Stomach (tissue), 9 donors: ENCODE data around the gene COL23A1. TPM values are rescaled to one million over a fixed set of nuclear protein-coding genes. Genes with fewer than 3 reads are reported as not detected.

Experiments used
- DNase-seq, 2 donors: peaks; one replicate each; pipeline versions ENCODE4 v3.0.0 to v3.0.0-alpha.2; 2013 to 2019
- H3K27ac ChIP-seq, 5 donors: fragments of 200-600 bp in 4 of 5; sonication (generic) in 4 of 5; one replicate each; pipeline ENCODE4 v1.5.1; 2013 to 2019; ENCODE audit warnings: mild to moderate bottlenecking in 1 of 5, moderate library complexity in 1 of 5
- H3K27me3 ChIP-seq, 3 donors: fragments of 200-600 bp; sonication (generic); one replicate each; pipeline ENCODE4 v1.5.1; 2017 to 2019; ENCODE audit warnings: mixed run types in 1 of 3
- H3K36me3 ChIP-seq, 4 donors: fragments of 200-600 bp; sonication (generic); 1 replicate in 3 of 4; 2 replicates in 1 of 4; pipeline ENCODE4 v1.5.1; 2016 to 2019
- H3K4me1 ChIP-seq, 4 donors: fragments of 200-600 bp; sonication (generic); one replicate each; pipeline ENCODE4 v1.5.1; 2016 to 2019
- H3K4me3 ChIP-seq, 4 donors: fragments of 200-600 bp; sonication (generic) in 3 of 4; one replicate each; pipeline ENCODE4 v1.5.1; 2016 to 2019; ENCODE audit warnings: mild to moderate bottlenecking in 1 of 4
- H3K9me3 ChIP-seq, 4 donors: fragments of 200-600 bp; sonication (generic); one replicate each; pipeline ENCODE4 v1.5.1; 2016 to 2019
- EP300 ChIP-seq: sonication (generic); formaldehyde crosslinking; IDR thresholded peaks from one replicate; pipeline ENCODE4 v1.6.1; 2017; ENCODE audit warnings: antibody characterized with exemption
- POLR2A ChIP-seq, 4 donors: fragments of 450-650 bp; IDR thresholded peaks; one replicate each; pipeline ENCODE4 v1.6.1; 2016; ENCODE audit warnings: antibody characterized with exemption in 4 of 4, control low read depth in 2 of 4, mild to moderate bottlenecking in 1 of 4, moderate library complexity in 1 of 4
- POLR2AphosphoS5 ChIP-seq, 3 donors: sonication (generic); formaldehyde crosslinking; IDR thresholded peaks; one replicate each; pipeline ENCODE4 v1.6.1; 2016; ENCODE audit warnings: antibody characterized with exemption in 3 of 3
- WGBS, 5 donors: extraction: QIAGEN DNeasy Blood & Tissue Kit in 3 of 5; methylation state at CpG; one replicate each; pipeline versions ENCODE4 v1.1.5 to v1.1.7; 2013 to 2018; 5-methylcytosine and 5-hydroxymethylcytosine counted together
- intact Hi-C: fragments of 100-400 bp; cut with DNase I; formaldehyde crosslinking; loops from one replicate; pipeline ENCODE4 v1.15.1; 2023; ENCODE audit warnings: low total_unique reads
- polyA plus RNA-seq, 3 donors: library from polyadenylated mRNA; stranded (reverse); fragments of 200-250 nt; gene quantifications; one replicate each; pipeline ENCODE4 v1.2.3, GENCODE V29; 2013
- total RNA-seq, 5 donors: library from RNA; depleted of rRNA; stranded (reverse); fragments of >200 nt; gene quantifications; one replicate each; pipeline versions ENCODE4 v1.1.0 to v1.2.3, GENCODE V29; 2014 to 2016
- TF ChIP-seq, protein P1 (sequence below), 7 experiments: fragments of 450-650 bp in 4 of 7; fragments of 200-600 bp in 3 of 7; sonication (generic) in 3 of 7; IDR thresholded peaks; one replicate each; pipeline ENCODE4 v1.5.1; 2016 to 2019; ENCODE audit warnings: antibody characterized with exemption in 7 of 7, control low read depth in 2 of 7, mild to moderate bottlenecking in 1 of 7
- donor health status: healthy with polysubstance abuse.
- donor health status: Bipolar disorder and iron deficiency.
- donor health status: healthy.

COL23A1 gene
- total and polyA plus RNA-seq, 8 donors, result under 0.01 to 7.0 (median 1.4) TPM

DNA sequence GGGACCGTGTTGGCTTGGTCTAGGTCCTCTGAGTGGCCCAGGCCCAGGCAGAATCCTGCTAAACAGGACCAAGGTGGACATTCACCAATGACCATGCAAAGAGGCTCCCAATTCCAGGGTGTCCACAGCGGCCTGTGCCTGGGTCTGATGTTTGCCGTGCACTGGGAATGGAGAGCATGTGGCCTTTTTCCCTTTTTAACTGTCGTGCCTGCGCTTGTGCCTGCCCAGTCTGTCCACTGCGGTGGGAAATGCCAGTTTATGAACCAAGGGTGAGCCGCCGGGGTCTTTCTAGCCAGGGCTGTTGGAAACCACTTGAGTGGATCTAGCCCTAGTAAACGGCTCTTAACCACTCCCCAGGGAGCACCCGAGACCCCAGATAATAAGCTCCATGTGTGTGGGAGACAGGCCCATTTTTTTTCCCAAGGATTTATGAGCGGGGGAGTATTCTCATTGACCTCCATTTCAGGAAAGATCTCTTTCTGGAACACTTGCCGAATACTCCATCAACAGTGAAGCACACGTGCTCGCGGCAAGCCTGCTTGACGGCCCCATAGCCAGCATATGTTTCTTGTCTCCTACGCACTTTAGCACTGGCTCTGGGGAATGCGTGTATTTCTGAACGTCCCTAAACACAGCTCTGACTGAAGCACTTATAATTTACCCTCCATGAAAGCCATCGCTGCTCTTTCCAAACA is 264.4 kb downstream of the COL23A1 start:
- WGBS, 5 donors, result 66 to 85% (median 77%) methylated on average over 18 to 20 of the region's 20 CpGs
- TF ChIP-seq POLR2A (IDR thresholded peaks at IDR 0.05) (no peak), POLR2AphosphoS5 (IDR thresholded peaks at IDR 0.05) (peak; percentile 53 to 84 (median 57))
- H3K4me3 ChIP-seq, result no peak overlapping the region
- peak overlapping the region; percentile 45 to 84 (median 54) for H3K27ac ChIP-seq
- intact Hi-C loops, result no loop called here
- no peaks in the 10 kb centered on the region for H3K36me3 ChIP-seq
- no peaks in the 10 kb centered on the region for H3K9me3 ChIP-seq
- peaks cover 5 to 13% (median 10%) of the 10 kb centered on the region in 4 donors for H3K4me1 ChIP-seq
- no peaks in the 10 kb centered on the region for H3K27me3 ChIP-seq
- DNase-seq, result peak in 1 of 2 donors; percentile 95

DNA sequence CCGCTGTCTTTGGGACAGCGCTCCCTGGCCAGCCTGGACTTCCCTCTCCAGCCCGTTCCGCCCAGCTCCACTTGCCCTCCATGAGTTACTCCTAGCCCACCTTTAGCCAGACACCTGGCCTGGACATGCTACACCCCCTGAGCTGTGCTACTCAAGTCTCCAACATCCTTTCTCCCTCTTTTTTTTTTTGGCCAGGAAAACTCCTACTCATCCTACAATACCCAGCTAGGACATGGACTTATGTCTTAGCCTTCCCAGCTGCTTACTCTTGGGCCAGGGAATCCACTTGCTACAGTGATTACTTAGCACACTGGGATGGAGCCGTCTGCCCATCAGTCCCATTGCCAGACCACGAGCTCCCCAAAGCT is 264.9 kb downstream of the COL23A1 start:
- Histone ChIP-seq H3K9me3 (no peaks in the 10 kb centered on the region), H3K36me3 (no peaks in the 10 kb centered on the region), H3K27me3 (no peaks in the 10 kb centered on the region), H3K4me1 (peaks cover 0 to 8% (median 4%) of the 10 kb centered on the region in 4 donors), H3K27ac (peak overlapping the region in 4 of 5 donors; percentile 51 to 84 (median 60)), H3K4me3 (no peak overlapping the region)
- no peak for DNase-seq
- 92 to 97% (median 94%) methylated on average over 5 to 6 of the region's 6 CpGs for WGBS, 5 donors
- intact Hi-C loops, result no loop called here
- TF ChIP-seq POLR2A (IDR thresholded peaks at IDR 0.05), result no peak
- TF ChIP-seq POLR2AphosphoS5 (IDR thresholded peaks at IDR 0.05), result no peak
- TF ChIP-seq, protein P1, sequence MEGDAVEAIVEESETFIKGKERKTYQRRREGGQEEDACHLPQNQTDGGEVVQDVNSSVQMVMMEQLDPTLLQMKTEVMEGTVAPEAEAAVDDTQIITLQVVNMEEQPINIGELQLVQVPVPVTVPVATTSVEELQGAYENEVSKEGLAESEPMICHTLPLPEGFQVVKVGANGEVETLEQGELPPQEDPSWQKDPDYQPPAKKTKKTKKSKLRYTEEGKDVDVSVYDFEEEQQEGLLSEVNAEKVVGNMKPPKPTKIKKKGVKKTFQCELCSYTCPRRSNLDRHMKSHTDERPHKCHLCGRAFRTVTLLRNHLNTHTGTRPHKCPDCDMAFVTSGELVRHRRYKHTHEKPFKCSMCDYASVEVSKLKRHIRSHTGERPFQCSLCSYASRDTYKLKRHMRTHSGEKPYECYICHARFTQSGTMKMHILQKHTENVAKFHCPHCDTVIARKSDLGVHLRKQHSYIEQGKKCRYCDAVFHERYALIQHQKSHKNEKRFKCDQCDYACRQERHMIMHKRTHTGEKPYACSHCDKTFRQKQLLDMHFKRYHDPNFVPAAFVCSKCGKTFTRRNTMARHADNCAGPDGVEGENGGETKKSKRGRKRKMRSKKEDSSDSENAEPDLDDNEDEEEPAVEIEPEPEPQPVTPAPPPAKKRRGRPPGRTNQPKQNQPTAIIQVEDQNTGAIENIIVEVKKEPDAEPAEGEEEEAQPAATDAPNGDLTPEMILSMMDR (IDR thresholded peaks at IDR 0.05), result no peak
- no peak for TF ChIP-seq EP300

GRCh38 chr5:178324481-178325310 is 265.5 kb downstream of the COL23A1 start:
- no peaks in the 10 kb centered on the region for H3K36me3 ChIP-seq
- peak overlapping the region in 1 of 5 donors; percentile 84 for H3K27ac ChIP-seq
- H3K4me3 ChIP-seq, result no peak overlapping the region
- no peaks in the 10 kb centered on the region for H3K9me3 ChIP-seq
- WGBS, 5 donors, result 79 to 86% (median 80%) methylated on average over 16 to 31 of the region's 31 CpGs
- intact Hi-C loops, result no loop called here
- TF ChIP-seq POLR2AphosphoS5 (IDR thresholded peaks at IDR 0.05) (no peak), EP300 (no peak), POLR2A (IDR thresholded peaks at IDR 0.05) (no peak)
- TF ChIP-seq, protein P1 (IDR thresholded peaks at IDR 0.05), result no peak
- H3K27me3 ChIP-seq, result no peaks in the 10 kb centered on the region
- H3K4me1 ChIP-seq, result peaks cover 0 to 7% (median under 1%) of the 10 kb centered on the region in 4 donors
- DNase-seq, result no peak

- H3K4me3 ChIP-seq, result no peak overlapping the region
- intact Hi-C loops, result no loop called here
- no peaks in the 10 kb centered on the region for H3K27me3 ChIP-seq
- H3K36me3 ChIP-seq, result no peaks in the 10 kb centered on the region
- H3K9me3 ChIP-seq, result no peaks in the 10 kb centered on the region
- DNase-seq, result no peak
- peaks cover 0 to 7% (median 0%) of the 10 kb centered on the region in 4 donors for H3K4me1 ChIP-seq
- TF ChIP-seq POLR2A (IDR thresholded peaks at IDR 0.05), result no peak
- TF ChIP-seq EP300, result no peak
- no peak overlapping the region for H3K27ac ChIP-seq
- WGBS, 5 donors, result 65 to 76% (median 71%) methylated on average over 7 of the region's 7 CpGs
These were observed 266.2 kb downstream of the COL23A1 start for GRCh38 chr5:178323961-178324360.

- intact Hi-C loops, result no loop called here
- Histone ChIP-seq H3K4me3 (no peak overlapping the region), H3K36me3 (no peaks in the 10 kb centered on the region), H3K9me3 (no peaks in the 10 kb centered on the region), H3K27ac (no peak overlapping the region), H3K27me3 (no peaks in the 10 kb centered on the region), H3K4me1 (peaks cover 0 to 7% (median 0%) of the 10 kb centered on the region in 4 donors)
- TF ChIP-seq POLR2AphosphoS5 (IDR thresholded peaks at IDR 0.05), result no peak
- TF ChIP-seq POLR2A (IDR thresholded peaks at IDR 0.05), result no peak
- TF ChIP-seq, protein P1 (IDR thresholded peaks at IDR 0.05), result no peak
- TF ChIP-seq EP300, result no peak
- WGBS, 5 donors, result 71 to 86% (median 84%) methylated on average over 6 of the region's 6 CpGs; no CpG with 5 or more reads in 1 of the 5 donors
- no peak for DNase-seq
These were observed 266.7 kb downstream of the COL23A1 start for GRCh38 chr5:178323541-178323865.
